GM23338 (cell line): ENCODE measurements around the gene GRIN2C. TPM values are rescaled to one million over a fixed set of nuclear protein-coding genes. Genes with fewer than 3 reads are reported as not detected.

ENCODE experiments used
- ATAC-seq: fragments of 200-7000 bp; cut with Tn5 transposase; 3 replicates; pipeline ENCODE4 v1.9.1; 2020
- DNase-seq: peaks from one replicate; pipeline ENCODE4 v3.0.0-alpha.2; 2015; ENCODE audit warnings: low spot score
- H2AFZ ChIP-seq: fragments of 200-600 bp; sonication (generic); 2 replicates; pipeline ENCODE4 v1.8.0; 2016; ENCODE audit warnings: antibody characterized with exemption, mild to moderate bottlenecking, moderate library complexity
- H3F3A ChIP-seq: fragments of 200-600 bp; sonication (generic); replicated peaks from 2 replicates; pipeline ENCODE4 v1.8.0; 2017; ENCODE audit warnings: antibody characterized with exemption, mixed run types, low read depth
- H3K27ac ChIP-seq: fragments of 200-600 bp; sonication (generic); 2 replicates; pipeline ENCODE4 v1.6.1; 2016; ENCODE audit warnings: low read depth
- H3K27me3 ChIP-seq: fragments of 200-600 bp; sonication (generic); 2 replicates; pipeline ENCODE4 v1.8.0; 2016; ENCODE audit warnings: mild to moderate bottlenecking, mixed run types, moderate library complexity; ENCODE audit not compliant: insufficient read depth
- H3K36me3 ChIP-seq: fragments of 200-600 bp; sonication (generic); 2 replicates; pipeline ENCODE4 v1.8.0; 2016; ENCODE audit warnings: mild to moderate bottlenecking; ENCODE audit not compliant: insufficient read depth
- H3K4me1 ChIP-seq: fragments of 200-600 bp; sonication (generic); 2 replicates; pipeline ENCODE4 v1.8.0; 2016; ENCODE audit warnings: mild to moderate bottlenecking, moderate library complexity; ENCODE audit not compliant: insufficient read depth
- H3K4me2 ChIP-seq: fragments of 200-600 bp; sonication (generic); 2 replicates; pipeline ENCODE4 v1.7.1; 2017; ENCODE audit warnings: mixed run types
- H3K4me3 ChIP-seq: fragments of 200-600 bp; sonication (generic); 2 replicates; pipeline ENCODE4 v1.6.1; 2016; ENCODE audit warnings: mixed run types
- H3K79me2 ChIP-seq: fragments of 200-600 bp; sonication (generic); replicated peaks from 2 replicates; pipeline ENCODE4 v1.8.0; 2017; ENCODE audit warnings: mild to moderate bottlenecking; ENCODE audit not compliant: insufficient read depth
- H3K9me2 ChIP-seq: fragments of 200-600 bp; sonication (generic); 2 replicates; pipeline ENCODE4 v1.8.0; 2017; ENCODE audit not compliant: insufficient read depth
- H4K20me1 ChIP-seq: fragments of 200-600 bp; sonication (generic); replicated peaks from 2 replicates; pipeline ENCODE4 v1.8.0; 2017; ENCODE audit warnings: mild to moderate bottlenecking; ENCODE audit not compliant: insufficient read depth
- H3K27ac Mint-ChIP-seq: 2 replicates; pipeline ENCODE4 v1.8.0; 2020; ENCODE audit warnings: inconsistent platforms, mild to moderate bottlenecking, moderate library complexity, mixed read lengths
- H3K27me3 Mint-ChIP-seq: 3 replicates; pipeline ENCODE4 v1.8.0; 2022; ENCODE audit warnings: low read depth, mild to moderate bottlenecking, moderate library complexity, mixed read lengths, inconsistent platforms; ENCODE audit not compliant: insufficient read depth, poor library complexity
- H3K36me3 Mint-ChIP-seq: 3 replicates; pipeline ENCODE4 v1.8.0; 2021; ENCODE audit warnings: low read depth, mild to moderate bottlenecking, inconsistent platforms, moderate library complexity, mixed read lengths
- H3K4me1 Mint-ChIP-seq: 3 replicates; pipeline ENCODE4 v1.8.0; 2020; ENCODE audit warnings: mild to moderate bottlenecking, inconsistent platforms, mixed read lengths
- H3K4me3 Mint-ChIP-seq: 3 replicates; pipeline ENCODE4 v1.8.0; 2021; ENCODE audit warnings: moderate library complexity, mild to moderate bottlenecking, inconsistent platforms, mixed read lengths
- H3K9me3 Mint-ChIP-seq: 3 replicates; pipeline ENCODE4 v1.8.0; 2020; ENCODE audit warnings: moderate library complexity, mild to moderate bottlenecking, inconsistent platforms, mixed read lengths
- CREB1 ChIP-seq: fragments of 250-450 bp; sonication (Bioruptor Pico); IDR thresholded peaks from 2 replicates; pipeline ENCODE4 v1.5.0; 2020; ENCODE audit warnings: low read depth, mild to moderate bottlenecking, moderate library complexity
- CTCF ChIP-seq, 2 experiments: fragments of 200-600 bp in 1 of 2; sonication (generic) in 1 of 2; conservative IDR thresholded peaks; 2 replicates each; pipeline versions ENCODE4 v1.5.1 to v1.6.1; 2016 to 2017; ENCODE audit warnings: antibody characterized with exemption in 2 of 2, low read depth in 2 of 2, mild to moderate bottlenecking in 2 of 2, moderate library complexity in 1 of 2
- EZH2 ChIP-seq: fragments of 200-600 bp; sonication (generic); IDR thresholded peaks from one replicate; pipeline ENCODE4 v1.8.0; 2017; ENCODE audit warnings: antibody characterized with exemption, mild to moderate bottlenecking, low read depth; ENCODE audit not compliant: unreplicated experiment
- EZH2phosphoT487 ChIP-seq: fragments of 200-600 bp; sonication (generic); IDR thresholded peaks from one replicate; pipeline ENCODE4 v1.8.1; 2018; ENCODE audit warnings: antibody characterized with exemption; ENCODE audit not compliant: unreplicated experiment
- JUNB ChIP-seq: IDR thresholded peaks from one replicate; pipeline ENCODE4 v1.6.1; 2016; ENCODE audit warnings: antibody characterized with exemption; ENCODE audit not compliant: unreplicated experiment
- NANOG ChIP-seq: IDR thresholded peaks from 2 replicates; pipeline ENCODE4 v1.6.1; 2016; ENCODE audit warnings: antibody characterized with exemption, borderline replicate concordance
- POLR2AphosphoS5 ChIP-seq: IDR thresholded peaks from 2 replicates; pipeline ENCODE4 v1.6.1; 2016; ENCODE audit warnings: antibody characterized with exemption, low read depth
- REST ChIP-seq: IDR thresholded peaks from one replicate; pipeline ENCODE4 v1.6.1; 2018; ENCODE audit warnings: antibody characterized with exemption; ENCODE audit not compliant: unreplicated experiment
- STAT1 ChIP-seq: IDR thresholded peaks from one replicate; pipeline ENCODE4 v1.6.1; 2016; ENCODE audit warnings: antibody characterized with exemption; ENCODE audit not compliant: unreplicated experiment
- ZNF114 ChIP-seq: fragments of 250-450 bp; sonication (Bioruptor Pico); IDR thresholded peaks from 2 replicates; pipeline ENCODE4 v1.5.0; 2020; ENCODE audit warnings: mild to moderate bottlenecking, moderate library complexity
- ZNF331 ChIP-seq: fragments of 250-450 bp; sonication (Bioruptor Pico); IDR thresholded peaks from 2 replicates; pipeline ENCODE4 v1.5.0; 2020; ENCODE audit warnings: low read depth, mild to moderate bottlenecking, moderate library complexity
- ZNF462 ChIP-seq: fragments of 250-450 bp; sonication (Bioruptor Pico); IDR thresholded peaks from 2 replicates; pipeline ENCODE4 v1.5.0; 2020; ENCODE audit warnings: mild to moderate bottlenecking, moderate library complexity
- polyA plus RNA-seq: library from polyadenylated mRNA; unstranded; fragments of >200 nt; fragmentation: Nextera tagmentation; extraction: Ambion mirVana; gene quantifications from 2 replicates; pipeline ENCODE4 v1.2.1, GENCODE V29; 2016
- total RNA-seq: library from RNA; depleted of rRNA; stranded (reverse); fragments of >200 nt; shearing (Covaris generic); gene quantifications from 2 replicates; pipeline ENCODE4 v1.2.3, GENCODE V29; 2014
- TF ChIP-seq, protein P1 (sequence below): IDR thresholded peaks from 2 replicates; pipeline ENCODE4 v1.6.1; 2016; ENCODE audit warnings: antibody characterized with exemption

GRIN2C gene
- total and polyA plus RNA-seq, 2 experiments from 2014 or later: 0.10 to 0.19 TPM

DNA sequence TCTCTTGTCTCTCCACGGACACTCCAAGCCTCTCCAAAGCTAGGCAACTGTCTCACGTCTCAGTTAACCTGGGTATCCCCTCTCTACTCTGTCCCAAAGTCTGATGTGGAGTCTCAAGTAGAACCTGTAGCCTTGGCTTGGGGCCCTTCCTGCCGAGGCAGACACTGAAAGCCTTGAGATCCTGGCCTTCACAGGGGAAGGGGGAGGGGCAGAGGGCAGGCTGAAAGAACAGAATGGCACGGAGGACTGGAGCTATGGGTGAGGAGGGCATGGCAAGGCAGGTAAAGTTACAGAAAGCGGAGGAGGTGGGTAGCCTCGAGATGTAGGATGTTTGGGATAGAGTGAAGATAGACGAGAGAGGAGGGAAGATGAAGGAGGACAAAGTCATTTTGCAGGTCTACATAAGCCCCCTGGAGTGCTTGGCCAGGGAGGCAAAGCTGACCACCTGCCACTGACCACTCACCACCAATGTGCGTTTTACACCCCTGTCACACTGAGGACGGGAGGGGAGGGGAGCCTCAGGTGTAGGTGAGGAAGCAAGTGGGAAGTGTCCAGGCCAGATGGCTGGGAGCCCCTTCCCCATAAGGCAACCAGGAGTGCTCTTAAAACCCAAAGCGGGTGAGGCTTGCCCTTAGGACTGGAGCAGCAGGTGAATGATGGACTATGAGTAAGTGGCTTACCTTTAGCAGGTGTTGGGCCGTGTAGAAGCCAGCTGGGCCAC is 11.8 kb upstream of the GRIN2C start:
- H3K27ac Mint-ChIP-seq: no peak overlapping the region

More for the DNA sequence above, 11.8 kb upstream of the GRIN2C start:
- ATAC-seq (no peak), DNase-seq (no peak)
- H3K27me3 ChIP-seq: 0 out of 2 replicates have a peak, but pooled peaks cover 7% of the 10 kb centered on the region
- no peak overlapping the region for H2AFZ ChIP-seq
- H3K27me3 Mint-ChIP-seq: peaks cover 23% of the 10 kb centered on the region
- no peaks in the 10 kb centered on the region for H3K9me2 ChIP-seq
- no peaks in the 10 kb centered on the region for H3K79me2 ChIP-seq
- no peak overlapping the region for H3K27ac ChIP-seq
- H3K4me3 Mint-ChIP-seq: peak overlapping the region; percentile 91
- peaks cover 3% of the 10 kb centered on the region; the same call in 1 of the 2 replicates for H4K20me1 ChIP-seq
- peaks cover 6% of the 10 kb centered on the region; the same call in 1 of the 3 replicates for H3K36me3 Mint-ChIP-seq
- peaks cover 24% of the 10 kb centered on the region for H3K4me1 Mint-ChIP-seq
- H3K9me3 Mint-ChIP-seq: peaks cover 2% of the 10 kb centered on the region; the same call in 1 of the 3 replicates
- peak overlapping the region; percentile 95 for H3K4me3 ChIP-seq
- H3F3A ChIP-seq: 0 out of 2 replicates have a peak, but pooled peaks cover 4% of the 10 kb centered on the region
- no peak for TF ChIP-seq POLR2AphosphoS5
- no peak for TF ChIP-seq CREB1 (CRISPR knock-in tag)
- no peak for TF ChIP-seq JUNB
- no peak for TF ChIP-seq STAT1
- TF ChIP-seq EZH2phosphoT487: no peak
- no peak for TF ChIP-seq NANOG
- no peak for TF ChIP-seq ZNF462 (CRISPR knock-in tag)
- TF ChIP-seq, protein P1, sequence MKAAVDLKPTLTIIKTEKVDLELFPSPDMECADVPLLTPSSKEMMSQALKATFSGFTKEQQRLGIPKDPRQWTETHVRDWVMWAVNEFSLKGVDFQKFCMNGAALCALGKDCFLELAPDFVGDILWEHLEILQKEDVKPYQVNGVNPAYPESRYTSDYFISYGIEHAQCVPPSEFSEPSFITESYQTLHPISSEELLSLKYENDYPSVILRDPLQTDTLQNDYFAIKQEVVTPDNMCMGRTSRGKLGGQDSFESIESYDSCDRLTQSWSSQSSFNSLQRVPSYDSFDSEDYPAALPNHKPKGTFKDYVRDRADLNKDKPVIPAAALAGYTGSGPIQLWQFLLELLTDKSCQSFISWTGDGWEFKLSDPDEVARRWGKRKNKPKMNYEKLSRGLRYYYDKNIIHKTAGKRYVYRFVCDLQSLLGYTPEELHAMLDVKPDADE: no peak
- no peak for TF ChIP-seq CTCF (conservative IDR thresholded peaks at IDR 0.05; ENCODE audit: low read depth in 2 of 2)
- TF ChIP-seq ZNF114: no peak
- TF ChIP-seq EZH2: no peak
- no peak for TF ChIP-seq ZNF331 (CRISPR knock-in tag)
- TF ChIP-seq REST: no peak
- peak overlapping the region; percentile 99 for H3K4me2 ChIP-seq
- peaks cover 9% of the 10 kb centered on the region; the same call in 1 of the 2 replicates for H3K4me1 ChIP-seq
- H3K36me3 ChIP-seq: no peaks in the 10 kb centered on the region
